ENCODE data around the gene SCYL1.

SCYL1 gene

GRCh38 chr11:65497141-65498041, 27.5 kb upstream of the SCYL1 start:
- Histone ChIP-seq H4K20me1 (ENCODE audit: insufficient read depth, low read length) (no peaks in the 10 kb centered on the region), H3F3A (ENCODE audit: insufficient read depth, low read length) (peaks cover 33% of the 10 kb centered on the region; the same call in 1 of the 2 replicates), H3K4me2 (ENCODE audit: low read length) (peak overlapping the region; percentile 95), H3K36me3 (ENCODE audit: insufficient read depth, low read length) (peaks cover 34% of the 10 kb centered on the region), H3K9ac (ENCODE audit: low read length) (peak overlapping the region; percentile 99), H3K27me3 (ENCODE audit: insufficient read depth, low read length) (no peaks in the 10 kb centered on the region), H2AFZ (ENCODE audit: low read length) (no peak overlapping the region), H3K9me2 (ENCODE audit: low read depth, low read length) (no peaks in the 10 kb centered on the region), H3K4me3 (ENCODE audit: low read depth, low read length, poor library complexity, severe bottlenecking) (peak overlapping the region; percentile 77), H3K9me3 (ENCODE audit: low read length) (no peaks in the 10 kb centered on the region), H3K79me2 (ENCODE audit: insufficient read depth, low read length) (peaks cover 35% of the 10 kb centered on the region), H3K4me1 (ENCODE audit: insufficient read depth, low read length, severe bottlenecking) (peaks cover 56% of the 10 kb centered on the region), H3K27ac (ENCODE audit: low read depth, low read length, poor library complexity, severe bottlenecking) (peak overlapping the region; percentile 99)
- TF ChIP-seq CTCF (IDR thresholded peaks at IDR 0.05; ENCODE audit: low read length): no peak

GRCh38 chr11:65498042-65498726, 26.7 kb upstream of the SCYL1 start:
- Histone ChIP-seq H3K4me2 (ENCODE audit: low read length) (peak overlapping the region; percentile 95), H2AFZ (ENCODE audit: low read length) (no peak overlapping the region), H3K4me3 (ENCODE audit: low read depth, low read length, poor library complexity, severe bottlenecking) (peak overlapping the region; percentile 77), H3K79me2 (ENCODE audit: insufficient read depth, low read length) (peaks cover 43% of the 10 kb centered on the region), H3K27ac (ENCODE audit: low read depth, low read length, poor library complexity, severe bottlenecking) (peak overlapping the region; percentile 99), H3K9me3 (ENCODE audit: low read length) (no peaks in the 10 kb centered on the region), H3K27me3 (ENCODE audit: insufficient read depth, low read length) (no peaks in the 10 kb centered on the region), H3K4me1 (ENCODE audit: insufficient read depth, low read length, severe bottlenecking) (peaks cover 53% of the 10 kb centered on the region), H4K20me1 (ENCODE audit: insufficient read depth, low read length) (no peaks in the 10 kb centered on the region), H3K36me3 (ENCODE audit: insufficient read depth, low read length) (peaks cover 42% of the 10 kb centered on the region), H3F3A (ENCODE audit: insufficient read depth, low read length) (peaks cover 41% of the 10 kb centered on the region), H3K9me2 (ENCODE audit: low read depth, low read length) (no peaks in the 10 kb centered on the region), H3K9ac (ENCODE audit: low read length) (peak overlapping the region; percentile 99)
- no peak for TF ChIP-seq EZH2 (IDR thresholded peaks at IDR 0.05; ENCODE audit: borderline replicate concordance, low read length)
- TF ChIP-seq CTCF (IDR thresholded peaks at IDR 0.05; ENCODE audit: low read length): no peak

GRCh38 chr11:65498727-65498976, 26.2 kb upstream of the SCYL1 start:
- H3K9me2 ChIP-seq (ENCODE audit: low read depth, low read length): no peaks in the 10 kb centered on the region
- no peak for TF ChIP-seq EZH2 (IDR thresholded peaks at IDR 0.05; ENCODE audit: borderline replicate concordance, low read length)
- H3K9me3 ChIP-seq (ENCODE audit: low read length): no peaks in the 10 kb centered on the region
- no peak overlapping the region for H2AFZ ChIP-seq (ENCODE audit: low read length)
- peak overlapping the region; percentile 77 for H3K4me3 ChIP-seq (ENCODE audit: low read depth, low read length, poor library complexity, severe bottlenecking)
- peaks cover 53% of the 10 kb centered on the region for H3K4me1 ChIP-seq (ENCODE audit: insufficient read depth, low read length, severe bottlenecking)
- H3K79me2 ChIP-seq (ENCODE audit: insufficient read depth, low read length): peaks cover 48% of the 10 kb centered on the region
- no peaks in the 10 kb centered on the region for H4K20me1 ChIP-seq (ENCODE audit: insufficient read depth, low read length)
- no peaks in the 10 kb centered on the region for H3K27me3 ChIP-seq (ENCODE audit: insufficient read depth, low read length)
- peak overlapping the region; percentile 99 for H3K27ac ChIP-seq (ENCODE audit: low read depth, low read length, poor library complexity, severe bottlenecking)
- peak overlapping the region; percentile 95 for H3K4me2 ChIP-seq (ENCODE audit: low read length)
- peaks cover 46% of the 10 kb centered on the region for H3F3A ChIP-seq (ENCODE audit: insufficient read depth, low read length)
- H3K36me3 ChIP-seq (ENCODE audit: insufficient read depth, low read length): peaks cover 47% of the 10 kb centered on the region
- H3K9ac ChIP-seq (ENCODE audit: low read length): peak overlapping the region; percentile 99
